Panc1 (cell line): ENCODE data around the gene VWA5B2. TPM values are rescaled to one million over a fixed set of nuclear protein-coding genes. Genes with fewer than 3 reads are reported as not detected.

ENCODE experiments used
- ATAC-seq: fragments of 200-7000 bp; cut with Tn5 transposase; 2 replicates; pipeline ENCODE4 v1.9.1; 2020; ENCODE audit warnings: mild to moderate bottlenecking, moderate library complexity
- BruUV-seq: library from RNA; stranded (reverse); fragments of 400-500 nt; replicated peaks from 2 replicates; lab custom pipeline; 2021; lab: Mats Ljungman, UMichigan
- CTCF ChIA-PET: fragments of 300-600 bp; sonication (Branson Sonifier 250); formaldehyde crosslinking; loops from one replicate; lab custom pipeline; 2022; ENCODE audit warnings: antibody characterized with exemption; lab: Charles Lee
- POLR2A ChIA-PET: fragments of 300-600 bp; sonication (Branson Sonifier 250); formaldehyde crosslinking; loops from one replicate; lab custom pipeline; 2022; ENCODE audit warnings: antibody characterized with exemption; lab: Charles Lee
- DNase-seq: peaks from one replicate; pipeline ENCODE4 v3.0.0-alpha.2; 2010; ENCODE audit warnings: low read depth, low spot score
- H3K27ac ChIP-seq: 2 replicates; pipeline ENCODE4 v1.5.1; 2011; ENCODE audit warnings: mild to moderate bottlenecking, low read length, inconsistent platforms
- H3K27me3 ChIP-seq: fragments of 200-500 bp; sonication (Bioruptor generic); 2 replicates; pipeline ENCODE4 v1.6.0; 2014; ENCODE audit warnings: low read length, inconsistent platforms; ENCODE audit not compliant: control insufficient read depth, insufficient read depth
- H3K36me3 ChIP-seq: fragments of 200-500 bp; sonication (Bioruptor generic); 2 replicates; pipeline ENCODE4 v1.5.1; 2014; ENCODE audit warnings: inconsistent platforms, mild to moderate bottlenecking, low read length, moderate library complexity; ENCODE audit not compliant: control insufficient read depth, insufficient read depth
- H3K4me1 ChIP-seq: 2 replicates; pipeline ENCODE4 v1.5.1; 2011; ENCODE audit warnings: inconsistent platforms, mild to moderate bottlenecking, low read length, moderate library complexity; ENCODE audit not compliant: control insufficient read depth, insufficient read depth
- H3K4me3 ChIP-seq, 2 experiments: 2 replicates each; pipeline ENCODE4 v1.5.1; 2011 to 2012; ENCODE audit warnings: low read depth in 2 of 2, low read length in 2 of 2, mild to moderate bottlenecking in 2 of 2, inconsistent platforms in 1 of 2, moderate library complexity in 1 of 2
- H3K9me3 ChIP-seq: fragments of 200-500 bp; sonication (Bioruptor generic); 2 replicates; pipeline ENCODE4 v1.5.1; 2014; ENCODE audit warnings: low read depth, mild to moderate bottlenecking, inconsistent platforms, low read length, moderate library complexity; ENCODE audit not compliant: control insufficient read depth, insufficient read depth
- POLR2AphosphoS5 ChIP-seq: IDR thresholded peaks from 2 replicates; pipeline ENCODE4 v1.6.1; 2012; ENCODE audit warnings: mild to moderate bottlenecking, low read depth, low read length, moderate library complexity
- SIN3A ChIP-seq: IDR thresholded peaks from 2 replicates; pipeline ENCODE4 v1.6.1; 2012; ENCODE audit warnings: low read depth, mild to moderate bottlenecking, low read length, moderate library complexity, borderline replicate concordance; ENCODE audit not compliant: insufficient read depth
- TCF7L2 ChIP-seq: IDR thresholded peaks from 2 replicates; pipeline ENCODE4 v1.6.1; 2011; ENCODE audit warnings: mild to moderate bottlenecking, low read depth, low read length, inconsistent platforms
- in situ Hi-C: cut with HindIII; loops from 2 replicates; pipeline ENCODE4 v1.10.0; 2016; ENCODE audit warnings: low sequenced_read_pairs, low pct_unique_long_range_greater_than_20kb
- intact Hi-C: fragments of 100-400 bp; cut with micrococcal nuclease; formaldehyde crosslinking; loops from one replicate; pipeline ENCODE4 v1.10.0; 2022; ENCODE audit not compliant: unreplicated experiment
- total RNA-seq: library from RNA; stranded (reverse); gene quantifications from one replicate; pipeline ENCODE4 v1.2.1, GENCODE V29; 2021; ENCODE audit not compliant: unreplicated experiment
- TF ChIP-seq, protein P1 (sequence below): fragments of 450-650 bp; IDR thresholded peaks from 2 replicates; pipeline ENCODE4 v1.5.1; 2017; ENCODE audit warnings: mild to moderate bottlenecking
- TF ChIP-seq, protein P2 (sequence below), 2 experiments: IDR thresholded peaks; 2 replicates each; pipeline ENCODE4 v1.6.1; 2011 to 2012; ENCODE audit warnings: low read depth in 2 of 2, control low read depth in 1 of 2, low read length in 1 of 2, mild to moderate bottlenecking in 1 of 2, moderate library complexity in 1 of 2; ENCODE audit not compliant: insufficient read depth in 1 of 2

The VWA5B2 gene
- total RNA-seq, 1 experiment from 2014 or later: 0.28 TPM

DNA sequence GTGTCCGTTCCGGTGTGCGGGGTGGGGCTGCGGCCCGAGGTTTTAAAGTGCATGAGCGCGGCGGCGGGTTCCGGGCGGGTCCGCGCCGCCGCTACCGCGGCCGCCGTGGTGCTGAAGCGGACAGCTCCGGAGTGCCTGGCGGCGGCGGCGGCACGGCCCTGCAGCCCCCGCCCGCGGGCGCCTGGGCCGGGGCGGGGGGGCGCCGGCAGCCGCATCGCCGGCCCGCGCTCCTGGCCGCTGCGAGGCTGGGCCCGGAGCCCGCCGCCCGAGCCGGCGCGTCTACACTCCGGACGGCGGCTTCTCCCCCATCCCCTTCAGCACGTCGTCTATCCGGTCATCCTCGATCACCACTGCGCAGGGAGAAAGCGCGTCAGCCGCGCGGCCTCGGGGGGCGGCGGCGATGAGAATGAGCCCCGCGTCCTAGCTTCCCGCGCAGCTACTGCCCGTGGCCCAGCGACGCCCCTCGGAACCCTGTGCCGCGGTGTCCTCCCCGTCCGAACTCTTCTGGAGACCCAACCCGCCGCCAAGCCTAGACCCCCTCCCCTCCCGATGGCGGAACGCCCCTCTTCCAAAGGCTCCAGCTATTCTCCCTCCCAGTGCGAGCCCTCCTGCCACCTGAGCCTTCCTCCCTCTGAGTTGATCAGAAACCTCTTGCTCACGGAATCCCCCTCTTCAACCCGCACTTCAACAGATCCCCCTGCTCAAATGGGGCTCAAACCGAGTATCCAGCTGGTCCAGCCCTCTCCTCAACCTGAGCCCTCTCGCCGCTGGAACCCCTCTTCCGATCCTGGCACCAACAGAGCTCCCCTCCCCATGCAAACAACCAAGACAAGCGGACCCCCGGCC lies 30.7 kb downstream of the VWA5B2 start:
- 0 out of 2 replicates have a peak, but pooled peaks cover 4% of the 10 kb centered on the region for H3K4me1 ChIP-seq
- H3K27me3 ChIP-seq: no peaks in the 10 kb centered on the region; the same call in 1 of the 2 replicates
- peak overlapping the region; percentile 47 to 54 for H3K4me3 ChIP-seq
- CTCF ChIA-PET: interaction anchor here (0.6 to 1.8 kb wide), 3 partner anchors 10 to 29 kb away, joined by 3 to 8 read pairs (median 5); partner anchors contain the start of gene EEF1AKMT4
- H3K27ac ChIP-seq: no peak overlapping the region
- POLR2A ChIA-PET: no interaction called here
- ATAC-seq (peak; percentile 57), DNase-seq (no peak)
- no TSS peak for BruUV-seq
- TF ChIP-seq SIN3A (0 out of 2 replicates have a peak, but pooled peaks have one; percentile 44), TCF7L2 (no peak), POLR2AphosphoS5 (no peak)
- TF ChIP-seq, protein P1, sequence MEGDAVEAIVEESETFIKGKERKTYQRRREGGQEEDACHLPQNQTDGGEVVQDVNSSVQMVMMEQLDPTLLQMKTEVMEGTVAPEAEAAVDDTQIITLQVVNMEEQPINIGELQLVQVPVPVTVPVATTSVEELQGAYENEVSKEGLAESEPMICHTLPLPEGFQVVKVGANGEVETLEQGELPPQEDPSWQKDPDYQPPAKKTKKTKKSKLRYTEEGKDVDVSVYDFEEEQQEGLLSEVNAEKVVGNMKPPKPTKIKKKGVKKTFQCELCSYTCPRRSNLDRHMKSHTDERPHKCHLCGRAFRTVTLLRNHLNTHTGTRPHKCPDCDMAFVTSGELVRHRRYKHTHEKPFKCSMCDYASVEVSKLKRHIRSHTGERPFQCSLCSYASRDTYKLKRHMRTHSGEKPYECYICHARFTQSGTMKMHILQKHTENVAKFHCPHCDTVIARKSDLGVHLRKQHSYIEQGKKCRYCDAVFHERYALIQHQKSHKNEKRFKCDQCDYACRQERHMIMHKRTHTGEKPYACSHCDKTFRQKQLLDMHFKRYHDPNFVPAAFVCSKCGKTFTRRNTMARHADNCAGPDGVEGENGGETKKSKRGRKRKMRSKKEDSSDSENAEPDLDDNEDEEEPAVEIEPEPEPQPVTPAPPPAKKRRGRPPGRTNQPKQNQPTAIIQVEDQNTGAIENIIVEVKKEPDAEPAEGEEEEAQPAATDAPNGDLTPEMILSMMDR: no peak
- TF ChIP-seq, protein P2, sequence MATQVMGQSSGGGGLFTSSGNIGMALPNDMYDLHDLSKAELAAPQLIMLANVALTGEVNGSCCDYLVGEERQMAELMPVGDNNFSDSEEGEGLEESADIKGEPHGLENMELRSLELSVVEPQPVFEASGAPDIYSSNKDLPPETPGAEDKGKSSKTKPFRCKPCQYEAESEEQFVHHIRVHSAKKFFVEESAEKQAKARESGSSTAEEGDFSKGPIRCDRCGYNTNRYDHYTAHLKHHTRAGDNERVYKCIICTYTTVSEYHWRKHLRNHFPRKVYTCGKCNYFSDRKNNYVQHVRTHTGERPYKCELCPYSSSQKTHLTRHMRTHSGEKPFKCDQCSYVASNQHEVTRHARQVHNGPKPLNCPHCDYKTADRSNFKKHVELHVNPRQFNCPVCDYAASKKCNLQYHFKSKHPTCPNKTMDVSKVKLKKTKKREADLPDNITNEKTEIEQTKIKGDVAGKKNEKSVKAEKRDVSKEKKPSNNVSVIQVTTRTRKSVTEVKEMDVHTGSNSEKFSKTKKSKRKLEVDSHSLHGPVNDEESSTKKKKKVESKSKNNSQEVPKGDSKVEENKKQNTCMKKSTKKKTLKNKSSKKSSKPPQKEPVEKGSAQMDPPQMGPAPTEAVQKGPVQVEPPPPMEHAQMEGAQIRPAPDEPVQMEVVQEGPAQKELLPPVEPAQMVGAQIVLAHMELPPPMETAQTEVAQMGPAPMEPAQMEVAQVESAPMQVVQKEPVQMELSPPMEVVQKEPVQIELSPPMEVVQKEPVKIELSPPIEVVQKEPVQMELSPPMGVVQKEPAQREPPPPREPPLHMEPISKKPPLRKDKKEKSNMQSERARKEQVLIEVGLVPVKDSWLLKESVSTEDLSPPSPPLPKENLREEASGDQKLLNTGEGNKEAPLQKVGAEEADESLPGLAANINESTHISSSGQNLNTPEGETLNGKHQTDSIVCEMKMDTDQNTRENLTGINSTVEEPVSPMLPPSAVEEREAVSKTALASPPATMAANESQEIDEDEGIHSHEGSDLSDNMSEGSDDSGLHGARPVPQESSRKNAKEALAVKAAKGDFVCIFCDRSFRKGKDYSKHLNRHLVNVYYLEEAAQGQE (IDR thresholded peaks at IDR 0.05; ENCODE audit: insufficient read depth in 1 of 2, low read depth in 2 of 2, low read length in 1 of 2): peak; percentile 75 to 91
- no peaks in the 10 kb centered on the region for H3K36me3 ChIP-seq
- intact Hi-C loops: no loop called here
- in situ Hi-C loops: no loop called here
- no peaks in the 10 kb centered on the region for H3K9me3 ChIP-seq

DNA sequence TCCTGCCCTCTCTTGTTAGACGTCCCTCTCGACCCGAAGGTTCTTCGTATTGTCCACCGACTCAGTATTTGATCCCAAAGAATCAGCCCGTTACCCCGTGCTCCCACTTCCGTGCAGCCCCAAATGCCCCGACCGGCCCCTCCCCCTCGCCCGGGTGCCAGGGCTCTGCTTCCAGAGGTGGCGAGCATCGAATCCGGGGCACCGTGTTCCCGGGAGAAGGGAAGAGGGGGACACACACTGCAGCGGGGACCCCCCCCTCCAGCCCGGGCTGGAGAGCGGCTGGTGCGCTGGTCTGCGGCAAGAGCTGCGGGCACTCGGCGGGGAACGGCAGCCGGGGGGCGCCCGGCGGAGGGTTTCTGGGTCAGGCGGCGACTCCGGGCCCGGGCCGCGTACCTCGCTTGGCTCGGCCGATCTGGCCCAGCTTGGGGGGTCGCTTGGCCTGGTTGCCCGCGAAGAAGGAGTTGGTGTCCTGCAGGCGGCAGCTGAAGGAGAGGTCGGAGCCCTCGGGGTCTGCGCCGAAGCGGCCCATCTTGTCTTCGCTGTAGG lies 31.4 kb downstream of the VWA5B2 start:
- CTCF ChIA-PET: interaction anchor here (0.6 to 1.8 kb wide), 2 partner anchors 11 to 403 kb away, joined by 4 to 5 read pairs; partner anchors contain the start of gene EEF1AKMT4
- DNase-seq (no peak), ATAC-seq (peak; percentile 1; the same call in 1 of the 2 replicates)
- no TSS peak for BruUV-seq
- Histone ChIP-seq H3K4me3 (peak overlapping the region; percentile 47 to 54), H3K27me3 (no peaks in the 10 kb centered on the region; the same call in 1 of the 2 replicates), H3K27ac (no peak overlapping the region), H3K9me3 (no peaks in the 10 kb centered on the region), H3K36me3 (no peaks in the 10 kb centered on the region), H3K4me1 (0 out of 2 replicates have a peak, but pooled peaks cover 4% of the 10 kb centered on the region)
- POLR2A ChIA-PET: interaction anchor here (0.6 kb wide), 1 partner anchor 112 kb away, joined by 6 read pairs; no protein-coding TSS in a partner anchor
- intact Hi-C loops (no loop called here), in situ Hi-C loops (no loop called here)
- no peak for TF ChIP-seq TCF7L2
